ENCODE measurements around the gene CHRNA7.

- TF ChIP-seq ZNF274 (IDR thresholded peaks at IDR 0.05; ENCODE audit: low read depth, low read length) (no peak), YY1 (IDR thresholded peaks at IDR 0.05; ENCODE audit: insufficient read depth, insufficient read length) (no peak)
Observed at GRCh38 chr15:32035285-32035684, 5.0 kb downstream of the CHRNA7 start.

Measured in NT2/D1 (cell line).